Right lobe of liver (tissue), 4 donors: Measurements from ENCODE around the gene NKAIN2.

Source experiments
- CTCF ChIP-seq, 4 donors: fragments of 200-600 bp in 3 of 4; fragments of 450-650 bp in 1 of 4; IDR thresholded peaks; one replicate each; pipeline versions ENCODE4 v1.5.1 to v1.8.0; 2016 to 2022; ENCODE audit warnings: antibody characterized with exemption in 4 of 4, mild to moderate bottlenecking in 2 of 4
- POLR2A ChIP-seq: fragments of 450-650 bp; IDR thresholded peaks from one replicate; pipeline ENCODE4 v1.6.1; 2017; ENCODE audit warnings: antibody characterized with exemption, mild to moderate bottlenecking
- donor health status: DM: no; HTN: no; CAD: no.
- donor health status: DM: no; HTN: no; CAD: no.
- donor health status: DM: no; HTN: yes; CAD: no.

- no peak for TF ChIP-seq POLR2A
- no peak for TF ChIP-seq CTCF (IDR thresholded peaks at IDR 0.05)
These were observed 675.2 kb downstream of the NKAIN2 start for GRCh38 chr6:124478906-124479305.
